ENCODE data around the gene CALD1.

Gene CALD1

GRCh38 chr7:134985894-134986362 is 206.5 kb downstream of the CALD1 start:
- DNase-seq, result no peak

GRCh38 chr7:134986363-134987251 is 207.2 kb downstream of the CALD1 start, which contains the start of gene AGBL3:
TSS of gene AGBL3 (plus strand) at chr7:134986508. CDS start at chr7:134987934, 1,426 bp downstream.
- peak; percentile 87 for DNase-seq

- no peak for DNase-seq
Measured at GRCh38 chr7:134988161-134988560, 208.7 kb downstream of the CALD1 start.

- no peak for DNase-seq
Measured at GRCh38 chr7:134991469-134992339, 212.3 kb downstream of the CALD1 start.

GRCh38 chr7:134992626-134993179 is 213.3 kb downstream of the CALD1 start:
- peak; percentile 7 for DNase-seq

GRCh38 chr7:134993877-134994456 is 214.5 kb downstream of the CALD1 start:
- no peak for DNase-seq

GRCh38 chr7:134995239-134996096 is 216.0 kb downstream of the CALD1 start:
- peak; percentile 6 for DNase-seq

- no peak for DNase-seq
Measured at GRCh38 chr7:134996097-134996550, 216.7 kb downstream of the CALD1 start.

GRCh38 chr7:134997214-134997885 is 217.9 kb downstream of the CALD1 start:
- DNase-seq, result no peak

- no peak for DNase-seq
Measured at GRCh38 chr7:134999136-134999535, 219.7 kb downstream of the CALD1 start.

GRCh38 chr7:135001390-135002165 is 222.1 kb downstream of the CALD1 start:
- no peak for DNase-seq

GRCh38 chr7:135012229-135012628 is 232.8 kb downstream of the CALD1 start:
- DNase-seq, result no peak
